K562 (cell line): ENCODE data around the gene NCOA1. TPM values are rescaled to one million over a fixed set of nuclear protein-coding genes. Genes with fewer than 3 reads are reported as not detected.

Experiments
- BCL6 ChIP-seq: fragments of 250-450 bp; sonication (Bioruptor Pico); IDR thresholded peaks from 2 replicates; pipeline ENCODE4 v1.4.0; 2020
- BRF2 ChIP-seq: IDR thresholded peaks from 3 replicates; pipeline ENCODE4 v1.6.1; 2011; ENCODE audit warnings: borderline replicate concordance, mild to moderate bottlenecking; ENCODE audit not compliant: insufficient read length, insufficient read depth
- E2F4 ChIP-seq: sonication (generic); formaldehyde crosslinking; IDR thresholded peaks from 2 replicates; pipeline ENCODE4 v1.8.0; 2022; ENCODE audit warnings: mild to moderate bottlenecking, low read depth, missing genetic modification reagents
- HNRNPH1 ChIP-seq: fragments of 200-400 bp; formaldehyde crosslinking; optimal IDR thresholded peaks from 2 replicates; pipeline ENCODE3; 2017; ENCODE audit warnings: low read depth, mild to moderate bottlenecking, low read length, moderate library complexity
- L3MBTL2 ChIP-seq: fragments of 450-650 bp; IDR thresholded peaks from 2 replicates; pipeline ENCODE4 v1.6.1; 2016; ENCODE audit warnings: mild to moderate bottlenecking, moderate library complexity
- NFE2L1 ChIP-seq: fragments of 450-650 bp; IDR thresholded peaks from 2 replicates; pipeline ENCODE4 v1.6.1; 2016; ENCODE audit warnings: missing genetic modification characterization, low read depth, mild to moderate bottlenecking, missing compliant biosample characterization, moderate library complexity, borderline replicate concordance
- PPARD ChIP-seq: fragments of 250-450 bp; sonication (Bioruptor Pico); IDR thresholded peaks from 2 replicates; pipeline ENCODE4 v1.8.0; 2022; ENCODE audit warnings: inconsistent platforms, mild to moderate bottlenecking, moderate library complexity
- PRDM10 ChIP-seq: fragments of 450-650 bp; IDR thresholded peaks from 2 replicates; pipeline ENCODE4 v1.6.1; 2018; ENCODE audit not compliant: partially characterized antibody
- RFX1 ChIP-seq: fragments of 450-650 bp; IDR thresholded peaks from 2 replicates; pipeline ENCODE4 v1.6.1; 2016; ENCODE audit warnings: mild to moderate bottlenecking, moderate library complexity
- SMARCA5 ChIP-seq: fragments of 450-650 bp; IDR thresholded peaks from 2 replicates; pipeline ENCODE4 v1.6.1; 2016
- ZBTB2 ChIP-seq: fragments of 450-650 bp; IDR thresholded peaks from 2 replicates; pipeline ENCODE4 v1.6.1; 2016; ENCODE audit warnings: antibody characterized with exemption
- ZFP36 ChIP-seq: fragments of 150-350 bp; IDR thresholded peaks from 2 replicates; pipeline ENCODE4 v1.6.1; 2018; ENCODE audit warnings: low read length, low read depth; ENCODE audit not compliant: partially characterized antibody
- ZNF764 ChIP-seq: fragments of 250-450 bp; sonication (Bioruptor Pico); IDR thresholded peaks from 2 replicates; pipeline ENCODE4 v1.4.0; 2020; ENCODE audit warnings: low read depth, mild to moderate bottlenecking, moderate library complexity
- polyA plus RNA-seq, 8 experiments: library from polyadenylated mRNA; depleted of rRNA in 4 of 8; stranded (reverse) in 5 of 8; unstranded in 3 of 8; fragments of >200 nt; fragmentation: Nextera tagmentation in 2 of 8; fragmentation: Illumina TruSeq in 1 of 8; extraction: Ambion mirVana in 2 of 8; extraction: Trizol in 1 of 8; gene quantifications; 2 replicates each; pipeline versions ENCODE4 v1.2.1 to v1.2.3, GENCODE V29; 2011 to 2014; ENCODE audit warnings: inconsistent platforms in 1 of 8, missing spikeins in 1 of 8
- total RNA-seq, 7 experiments: library from RNA; depleted of rRNA in 6 of 7; stranded (reverse); fragments of >200 nt in 6 of 7; fragmentation: Illumina TruSeq in 2 of 7; extraction: Trizol in 2 of 7; gene quantifications; 2 replicates each; pipeline versions ENCODE4 v1.2.1 to v1.2.3, GENCODE V29; 2011 to 2021; ENCODE audit warnings: low replicate concordance in 1 of 7
- TF ChIP-seq, protein P1 (sequence below): sonication (generic); formaldehyde crosslinking; IDR thresholded peaks from 2 replicates; pipeline ENCODE4 v1.8.0; 2022; ENCODE audit warnings: mild to moderate bottlenecking, missing genetic modification reagents

NCOA1 gene
- total and polyA plus RNA-seq, 9 of the 15 experiments (the other 6 are each of a cell fraction or from before 2014, with no cell fraction given) = 4.9 to 25.7 (median 17.0) TPM

GRCh38 chr2:24754985-24755705 is 264.1 kb downstream of the NCOA1 start (continued):
- TF ChIP-seq PRDM10 (no peak), RFX1 (0 out of 2 replicates have a peak, but pooled peaks have one; percentile 5), BCL6 (no peak), PPARD (CRISPR knock-in tag) (no peak), L3MBTL2 (no peak), ZFP36 (no peak), ZBTB2 (no peak), ZNF764 (CRISPR knock-in tag) (no peak), SMARCA5 (no peak), E2F4 (CRISPR knock-in tag) (no peak), NFE2L1 (tag) (no peak), HNRNPH1 (no peak), BRF2 (no peak)
- TF ChIP-seq, protein P1, sequence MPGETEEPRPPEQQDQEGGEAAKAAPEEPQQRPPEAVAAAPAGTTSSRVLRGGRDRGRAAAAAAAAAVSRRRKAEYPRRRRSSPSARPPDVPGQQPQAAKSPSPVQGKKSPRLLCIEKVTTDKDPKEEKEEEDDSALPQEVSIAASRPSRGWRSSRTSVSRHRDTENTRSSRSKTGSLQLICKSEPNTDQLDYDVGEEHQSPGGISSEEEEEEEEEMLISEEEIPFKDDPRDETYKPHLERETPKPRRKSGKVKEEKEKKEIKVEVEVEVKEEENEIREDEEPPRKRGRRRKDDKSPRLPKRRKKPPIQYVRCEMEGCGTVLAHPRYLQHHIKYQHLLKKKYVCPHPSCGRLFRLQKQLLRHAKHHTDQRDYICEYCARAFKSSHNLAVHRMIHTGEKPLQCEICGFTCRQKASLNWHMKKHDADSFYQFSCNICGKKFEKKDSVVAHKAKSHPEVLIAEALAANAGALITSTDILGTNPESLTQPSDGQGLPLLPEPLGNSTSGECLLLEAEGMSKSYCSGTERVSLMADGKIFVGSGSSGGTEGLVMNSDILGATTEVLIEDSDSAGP (CRISPR knock-in tag) = no peak
